ENCODE data around the gene LRP1B. TPM values are rescaled to one million over a fixed set of nuclear protein-coding genes. Genes with fewer than 3 reads are reported as not detected.

LRP1B gene
- total and polyA plus RNA-seq, 2 of the 8 experiments (the other 6 are each of a cell fraction or from before 2014, with no cell fraction given): 0.03 TPM; not detected in 1

GRCh38 chr2:140200764-140201163, 1930.1 kb downstream of the LRP1B start:
- DNase-seq (ENCODE audit: low read depth in 1 of 2, low spot score in 2 of 2) (no peak), FAIRE-seq (no peak)
- no peaks in the 10 kb centered on the region for H3K27me3 ChIP-seq (replicated peaks in 1 of 4; ENCODE audit: control insufficient read depth in 3 of 4, extremely low read depth in 1 of 4, insufficient read depth in 3 of 4, low read length in 3 of 4)
- H2BK20ac ChIP-seq (ENCODE audit: low read length): no peak overlapping the region
- H3K79me1 ChIP-seq (ENCODE audit: low read depth, low read length): no peaks in the 10 kb centered on the region
- H4K20me1 ChIP-seq (replicated peaks in 1 of 2; ENCODE audit: control insufficient read depth in 1 of 2, insufficient read depth in 2 of 2, low read length in 2 of 2): no peaks in the 10 kb centered on the region
- H2BK12ac ChIP-seq (ENCODE audit: low read depth, low read length): no peak overlapping the region
- no peak overlapping the region for H2AK5ac ChIP-seq (ENCODE audit: low read depth, low read length)
- no peaks in the 10 kb centered on the region for H3K79me2 ChIP-seq (ENCODE audit: control insufficient read depth in 1 of 2, insufficient read depth in 2 of 2, low read length in 2 of 2)
- no peaks in the 10 kb centered on the region for H3K4me1 ChIP-seq (replicated peaks in 1 of 4; ENCODE audit: control insufficient read depth in 3 of 4, insufficient read depth in 4 of 4, low read length in 3 of 4)
- H2BK5ac ChIP-seq (ENCODE audit: low read depth, low read length): no peak overlapping the region
- H4K91ac ChIP-seq (replicated peaks; ENCODE audit: insufficient read length, low read length): no peak overlapping the region
- no peak overlapping the region for H3K27ac ChIP-seq (ENCODE audit: low read depth, low read length)
- H3K36me3 ChIP-seq (ENCODE audit: control insufficient read depth in 2 of 4, insufficient read depth in 4 of 4, low read length in 3 of 4): no peaks in the 10 kb centered on the region
- H4K5ac ChIP-seq (ENCODE audit: insufficient read length, low read depth, low read length): no peak overlapping the region
- no peaks in the 10 kb centered on the region for H3K23me2 ChIP-seq (ENCODE audit: low read depth, low read length)
- no peak overlapping the region for H3K4me2 ChIP-seq (ENCODE audit: insufficient read depth in 1 of 2, low read depth in 2 of 2, low read length in 2 of 2)
- no peak overlapping the region for H3K14ac ChIP-seq (ENCODE audit: insufficient read length)
- 68% methylated on average over 2 of the region's 2 CpGs; no CpG with 5 or more reads in 1 of the 2 experiments for WGBS, 2 experiments (ENCODE audit: extremely low coverage in 1 of 2, insufficient coverage in 1 of 2, insufficient read length in 1 of 2, insufficient replicate concordance in 2 of 2, low coverage in 1 of 2, low lambda C conversion rate in 2 of 2, missing lambda C conversion rate in 1 of 2)
- no peak overlapping the region for H2AFZ ChIP-seq (ENCODE audit: low read length)
- H3K9ac ChIP-seq (replicated peaks in 1 of 4; ENCODE audit: extremely low read depth in 1 of 4, low read depth in 3 of 4, low read length in 3 of 4): no peak overlapping the region
- no peak overlapping the region for H2BK15ac ChIP-seq (ENCODE audit: low read length)
- no peak overlapping the region for H3K23ac ChIP-seq (ENCODE audit: insufficient read length)
- H2BK120ac ChIP-seq (replicated peaks; ENCODE audit: low read depth, low read length): no peak overlapping the region
- H3K4me3 ChIP-seq (ENCODE audit: extremely low read depth in 1 of 4, insufficient read depth in 2 of 4, low read depth in 3 of 4, low read length in 4 of 4): no peak overlapping the region
- ChIA-PET CTCF (ENCODE audit: partially characterized antibody) (interaction anchor here (1.0 to 1.1 kb wide), 2 partner anchors 14 to 24 kb away, joined by 3 to 4 read pairs; no protein-coding TSS in a partner anchor), POLR2A (ENCODE audit: partially characterized antibody) (no interaction called here)
- no peak overlapping the region for H3K4ac ChIP-seq (replicated peaks; ENCODE audit: insufficient read length, low read depth, low read length)
- H3K18ac ChIP-seq (ENCODE audit: extremely low read depth, low read length): no peak overlapping the region
- no peaks in the 10 kb centered on the region for H3K9me3 ChIP-seq (ENCODE audit: insufficient read depth in 2 of 2, low read depth in 1 of 2, low read length in 1 of 2)
- H4K8ac ChIP-seq (ENCODE audit: extremely low read depth, insufficient read depth, low read length): no peak overlapping the region
- no peak overlapping the region for H3K56ac ChIP-seq (replicated peaks; ENCODE audit: insufficient read length, low read depth, low read length)
- TF ChIP-seq BACH1 (IDR thresholded peaks at IDR 0.05; ENCODE audit: low read length) (no peak), BRCA1 (IDR thresholded peaks at IDR 0.05; ENCODE audit: low read depth, low read length) (no peak), RBBP5 (IDR thresholded peaks at IDR 0.05; ENCODE audit: borderline replicate concordance, low read depth, low read length) (no peak), FOSL1 (IDR thresholded peaks at IDR 0.05; ENCODE audit: insufficient read depth, low read depth, low read length) (no peak), RNF2 (IDR thresholded peaks at IDR 0.05; ENCODE audit: borderline replicate concordance, low read depth, low read length, missing control alignments, poor library complexity, severe bottlenecking) (no peak), GABPA (IDR thresholded peaks at IDR 0.05; ENCODE audit: borderline replicate concordance, insufficient read depth, low read length) (no peak), ATF3 (IDR thresholded peaks at IDR 0.05; ENCODE audit: insufficient read depth, low read depth, low read length) (no peak), SRF (IDR thresholded peaks at IDR 0.05; ENCODE audit: low read depth, low read length) (no peak), SIN3A (conservative IDR thresholded peaks at IDR 0.05 in 1 of 2, IDR thresholded peaks at IDR 0.05 in 1 of 2; ENCODE audit: low read depth in 1 of 2, low read length in 2 of 2) (no peak), CBX8 (IDR thresholded peaks at IDR 0.05; ENCODE audit: borderline replicate concordance, low read depth, low read length) (no peak), SP2 (IDR thresholded peaks at IDR 0.05; ENCODE audit: low read length) (no peak), KDM1A (IDR thresholded peaks at IDR 0.05; ENCODE audit: borderline replicate concordance, low read length) (no peak), RAD21 (IDR thresholded peaks at IDR 0.05 in 1 of 2, conservative IDR thresholded peaks at IDR 0.05 in 1 of 2; ENCODE audit: low read depth in 2 of 2, low read length in 2 of 2) (no peak)

Data from H1 (cell line).